ENCODE measurements around the gene TTLL9.

The TTLL9 gene

DNA sequence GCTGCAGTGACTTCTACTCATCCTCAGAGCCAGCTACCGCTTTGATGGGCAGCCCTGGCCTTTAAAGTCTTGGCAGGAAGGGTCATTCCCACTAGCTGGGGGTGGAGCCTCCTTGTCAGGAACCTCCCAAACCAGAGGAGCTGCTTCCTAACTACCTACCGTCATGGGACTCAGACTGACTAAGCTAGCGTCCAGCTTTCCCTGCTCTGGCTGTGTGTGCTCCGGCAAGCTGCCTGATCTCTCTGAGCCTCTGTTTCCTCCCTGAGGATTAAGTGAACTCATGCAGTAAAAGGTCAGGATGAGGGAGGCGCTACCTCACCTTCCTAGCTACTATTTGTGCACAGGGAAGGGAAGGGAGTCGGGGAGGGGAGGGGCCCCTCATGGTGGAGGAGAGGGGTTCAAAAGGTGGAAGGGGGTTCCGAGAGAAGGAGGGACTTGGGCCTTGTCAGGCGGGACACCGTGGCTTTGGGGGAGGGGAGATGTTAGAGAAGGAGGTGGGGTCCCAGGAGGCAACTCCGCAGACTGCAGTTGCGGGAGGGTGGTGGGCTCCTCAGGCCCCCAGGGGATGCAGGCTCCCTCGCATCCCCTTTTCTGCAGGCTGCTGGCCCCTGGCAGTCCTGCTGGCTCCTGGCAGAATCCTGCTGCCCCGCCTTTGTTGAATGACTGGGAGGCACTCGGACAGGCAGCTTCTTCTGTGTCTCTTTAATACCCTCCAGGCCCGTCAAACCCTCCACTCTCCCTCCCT is 9.9 kb upstream of the TTLL9 start:
- Histone ChIP-seq H3K4me3 (peak overlapping the region; percentile 80), H3K36me3 (ENCODE audit: insufficient read depth, low read length) (no peaks in the 10 kb centered on the region), H3K27ac (no peak overlapping the region), H3K9ac (ENCODE audit: insufficient read length) (no peak overlapping the region), H3K9me3 (ENCODE audit: low read depth, low read length) (no peaks in the 10 kb centered on the region)
- no peak for DNase-seq (ENCODE audit: low read depth, low spot score)
- TF ChIP-seq FOXP2 (optimal IDR thresholded peaks at IDR 0.05; ENCODE audit: control extremely low read depth, extremely low read length, insufficient read depth) (no peak), POLR2AphosphoS5 (IDR thresholded peaks at IDR 0.05; ENCODE audit: borderline replicate concordance, low read depth, low read length) (no peak), EZH2 (IDR thresholded peaks at IDR 0.05) (no peak)

DNA sequence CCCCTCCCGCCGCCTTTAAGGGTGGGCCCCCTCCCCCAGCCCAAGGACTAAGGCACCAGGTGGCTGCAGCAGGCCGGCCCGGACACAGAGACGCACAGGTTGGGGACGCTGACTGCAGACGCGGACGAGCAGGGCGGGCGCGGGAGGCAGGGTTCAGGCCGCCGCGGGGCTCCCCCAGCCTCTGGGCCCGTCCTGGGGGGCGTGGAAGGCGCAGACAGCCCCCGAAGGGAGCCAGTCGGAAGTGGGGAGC is 9.4 kb upstream of the TTLL9 start:
- Histone ChIP-seq H3K36me3 (ENCODE audit: insufficient read depth, low read length) (no peaks in the 10 kb centered on the region), H3K4me3 (peak overlapping the region; percentile 80), H3K27ac (no peak overlapping the region), H3K9me3 (ENCODE audit: low read depth, low read length) (no peaks in the 10 kb centered on the region), H3K9ac (ENCODE audit: insufficient read length) (no peak overlapping the region)
- no peak for DNase-seq (ENCODE audit: low read depth, low spot score)
- TF ChIP-seq POLR2AphosphoS5 (IDR thresholded peaks at IDR 0.05; ENCODE audit: borderline replicate concordance, low read depth, low read length): no peak
- no peak for TF ChIP-seq EZH2 (IDR thresholded peaks at IDR 0.05)
- no peak for TF ChIP-seq FOXP2 (optimal IDR thresholded peaks at IDR 0.05; ENCODE audit: control extremely low read depth, extremely low read length, insufficient read depth)

DNA sequence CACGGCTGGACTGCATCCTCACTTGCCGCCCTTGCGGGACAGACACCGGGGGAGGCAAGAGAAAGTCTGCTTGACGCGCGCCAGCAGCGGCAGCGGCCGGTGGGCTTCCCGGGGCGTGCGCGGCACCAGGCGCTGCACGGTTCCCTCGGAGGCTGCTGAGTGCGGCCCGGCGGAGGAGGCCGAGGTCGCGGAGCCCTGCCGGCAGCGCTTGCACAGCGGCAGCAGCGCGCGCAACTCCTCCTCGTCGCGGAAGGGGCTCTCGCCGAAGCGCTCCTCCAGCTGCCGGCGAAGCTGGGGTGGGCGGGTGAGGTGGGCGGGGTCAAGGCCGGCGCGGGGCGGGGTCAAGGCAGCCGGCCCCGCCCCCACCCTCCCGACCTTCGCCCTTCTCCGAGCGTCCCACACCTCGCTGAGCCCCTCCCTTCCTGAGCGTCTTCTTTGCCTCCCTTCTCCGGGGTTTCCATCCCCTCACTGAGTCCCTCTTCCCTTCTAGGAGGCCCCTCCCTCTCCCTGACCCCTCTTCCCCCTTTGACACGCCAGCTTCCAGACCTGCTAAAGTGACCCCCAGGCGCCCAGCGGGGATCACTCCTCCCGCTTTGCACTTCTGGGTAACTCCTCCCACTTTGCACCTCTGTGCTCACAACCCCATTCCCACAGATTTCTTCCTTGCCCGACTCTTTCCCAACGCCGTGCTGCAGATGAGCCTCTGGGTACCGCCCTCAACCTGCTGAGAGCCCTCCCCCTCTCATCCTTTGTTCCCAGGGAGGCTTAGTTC is 8.9 kb upstream of the TTLL9 start:
- no peak overlapping the region for H3K27ac ChIP-seq
- TF ChIP-seq EZH2 (IDR thresholded peaks at IDR 0.05): no peak
- TF ChIP-seq POLR2AphosphoS5 (IDR thresholded peaks at IDR 0.05; ENCODE audit: borderline replicate concordance, low read depth, low read length): no peak
- TF ChIP-seq FOXP2 (optimal IDR thresholded peaks at IDR 0.05; ENCODE audit: control extremely low read depth, extremely low read length, insufficient read depth): no peak
- H3K4me3 ChIP-seq: peak overlapping the region; percentile 80

DNA sequence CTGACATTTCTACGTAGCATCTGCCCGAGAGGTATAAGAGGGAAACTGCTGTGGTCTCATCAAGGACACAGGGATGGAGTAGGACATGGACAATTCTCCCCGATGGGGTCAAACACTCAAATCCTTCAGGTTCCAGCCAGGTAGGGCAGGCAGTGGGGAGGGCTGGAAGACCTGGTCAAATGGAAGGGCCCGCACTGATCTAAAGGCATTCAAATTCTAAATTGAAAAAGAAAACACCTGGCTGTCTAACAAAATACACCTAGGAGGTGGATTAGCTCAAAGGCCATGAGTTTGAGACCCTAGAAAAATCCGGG is 8.3 kb upstream of the TTLL9 start:
- H3K9ac ChIP-seq (ENCODE audit: insufficient read length): no peak overlapping the region
- H3K36me3 ChIP-seq (ENCODE audit: insufficient read depth, low read length): no peaks in the 10 kb centered on the region
- no peak for DNase-seq (ENCODE audit: low read depth, low spot score)
- no peak overlapping the region for H3K27ac ChIP-seq
- peak overlapping the region; percentile 80 for H3K4me3 ChIP-seq
- TF ChIP-seq EZH2 (IDR thresholded peaks at IDR 0.05) (no peak), POLR2AphosphoS5 (IDR thresholded peaks at IDR 0.05; ENCODE audit: borderline replicate concordance, low read depth, low read length) (no peak), FOXP2 (optimal IDR thresholded peaks at IDR 0.05; ENCODE audit: control extremely low read depth, extremely low read length, insufficient read depth) (no peak)
- H3K9me3 ChIP-seq (ENCODE audit: low read depth, low read length): no peaks in the 10 kb centered on the region

More for the DNA sequence above, 8.9 kb upstream of the TTLL9 start:
- Histone ChIP-seq H3K9me3 (ENCODE audit: low read depth, low read length) (no peaks in the 10 kb centered on the region), H3K9ac (ENCODE audit: insufficient read length) (no peak overlapping the region), H3K36me3 (ENCODE audit: insufficient read depth, low read length) (no peaks in the 10 kb centered on the region)
- DNase-seq (ENCODE audit: low read depth, low spot score): no peak

DNA sequence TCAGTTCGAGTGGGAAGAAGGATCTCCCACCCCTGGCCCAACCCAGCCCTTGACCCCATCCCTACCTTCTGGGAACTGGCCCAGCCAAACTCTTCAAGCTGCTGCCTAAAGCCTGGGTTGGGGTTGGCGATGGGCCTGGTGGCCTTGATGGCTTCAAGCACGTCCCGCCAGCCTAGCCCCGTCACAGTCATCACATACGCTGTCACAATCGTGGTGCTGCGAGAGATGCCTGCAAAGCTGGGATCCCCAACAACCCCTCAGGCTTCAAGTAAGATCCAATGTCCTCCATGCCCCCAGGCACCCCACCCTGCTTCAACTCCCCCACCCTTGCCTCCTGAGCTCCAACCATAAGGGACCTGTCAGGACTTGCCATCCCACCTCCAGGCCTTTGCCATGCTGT is 7.9 kb upstream of the TTLL9 start:
- Histone ChIP-seq H3K9me3 (ENCODE audit: low read depth, low read length) (no peaks in the 10 kb centered on the region), H3K9ac (ENCODE audit: insufficient read length) (no peak overlapping the region), H3K27ac (no peak overlapping the region), H3K4me3 (no peak overlapping the region), H3K36me3 (ENCODE audit: insufficient read depth, low read length) (no peaks in the 10 kb centered on the region)
- TF ChIP-seq EZH2 (IDR thresholded peaks at IDR 0.05): no peak
- no peak for DNase-seq (ENCODE audit: low read depth, low spot score)

DNA sequence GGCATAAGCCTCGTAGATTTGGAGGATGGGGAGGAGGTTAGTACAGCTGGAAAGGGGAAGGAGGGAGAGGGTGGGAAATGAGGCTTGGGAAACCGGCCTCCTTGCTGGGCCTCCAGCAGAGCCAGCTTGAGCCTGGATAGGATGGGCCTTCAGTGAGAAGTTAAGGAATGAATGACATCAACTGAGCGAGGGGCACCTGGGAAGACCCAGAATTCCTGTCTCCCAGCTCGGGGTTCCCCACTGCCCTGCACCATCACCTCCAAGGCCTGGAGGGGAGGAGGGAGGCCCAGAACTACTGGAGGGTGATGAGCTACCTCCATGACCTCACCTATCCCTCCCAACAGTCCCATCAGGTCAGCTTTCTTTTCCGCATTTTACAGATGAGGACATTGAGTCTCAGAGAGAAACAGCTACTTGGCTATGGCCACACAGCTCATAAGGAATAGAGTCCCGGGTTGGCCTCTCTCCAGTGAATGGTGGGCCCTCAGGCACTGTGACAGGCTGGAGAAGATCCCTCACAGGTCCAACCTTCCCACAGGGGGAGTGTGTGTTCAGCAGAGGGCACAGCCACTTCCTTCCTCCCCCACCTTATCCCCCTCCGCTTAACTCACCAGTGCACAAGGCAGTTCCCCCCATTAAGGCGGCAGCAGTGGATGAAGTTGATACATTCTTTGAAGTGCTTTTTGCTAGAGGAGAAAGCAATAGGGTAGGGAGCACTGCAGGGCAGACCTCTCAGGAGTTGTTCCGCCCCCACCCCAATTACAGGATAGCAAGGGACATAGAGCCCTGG is 6.9 kb upstream of the TTLL9 start:
- Histone ChIP-seq H3K4me3 (no peak overlapping the region), H3K9me3 (ENCODE audit: low read depth, low read length) (no peaks in the 10 kb centered on the region), H3K36me3 (ENCODE audit: insufficient read depth, low read length) (no peaks in the 10 kb centered on the region), H3K9ac (ENCODE audit: insufficient read length) (no peak overlapping the region), H3K27ac (no peak overlapping the region)
- no peak for DNase-seq (ENCODE audit: low read depth, low spot score)
- TF ChIP-seq EZH2 (IDR thresholded peaks at IDR 0.05): no peak
- TF ChIP-seq FOXP2 (optimal IDR thresholded peaks at IDR 0.05; ENCODE audit: control extremely low read depth, extremely low read length, insufficient read depth): no peak
- no peak for TF ChIP-seq POLR2AphosphoS5 (IDR thresholded peaks at IDR 0.05; ENCODE audit: borderline replicate concordance, low read depth, low read length)

DNA sequence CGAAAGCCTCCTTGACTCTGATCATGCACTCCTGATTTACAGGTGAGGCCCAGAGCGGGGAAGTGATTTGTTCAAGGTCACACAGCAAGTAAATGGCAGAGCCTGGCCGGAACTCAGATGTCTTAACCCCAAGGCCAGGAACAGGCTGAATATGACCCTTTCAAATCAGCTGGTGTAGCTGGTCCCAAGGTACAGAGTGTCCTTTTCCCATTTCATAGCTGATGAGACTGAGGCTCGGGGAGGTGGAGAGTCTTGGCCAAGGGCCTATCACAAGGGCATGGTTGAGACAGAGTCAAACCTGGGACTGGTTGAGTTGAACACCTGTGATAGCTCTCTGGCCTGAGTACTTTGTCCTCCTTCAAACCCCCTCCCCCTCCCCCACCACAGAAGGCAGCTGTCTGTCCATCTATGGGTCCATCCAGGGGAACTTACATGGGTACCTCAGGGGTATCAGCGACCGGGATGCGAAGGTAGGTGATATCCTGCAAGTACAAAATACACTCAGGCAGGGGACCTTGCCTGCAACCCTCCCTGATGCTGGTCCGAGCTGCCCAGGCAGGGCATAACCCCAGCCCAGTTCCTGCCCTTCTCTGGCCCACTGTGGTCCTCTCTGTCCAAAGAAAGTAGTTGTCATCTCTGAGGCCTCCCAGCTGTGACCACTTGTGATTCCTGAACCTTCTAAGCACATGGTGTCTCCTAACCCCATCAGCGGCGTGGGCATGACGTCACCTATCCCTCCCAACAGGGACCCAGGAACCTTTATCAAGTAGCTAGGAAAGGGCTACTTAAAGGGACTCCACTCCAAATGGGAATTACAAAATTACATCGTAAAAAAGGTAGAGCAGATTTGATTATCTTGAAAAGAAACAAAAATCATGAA is 5.7 kb upstream of the TTLL9 start:
- Histone ChIP-seq H3K4me3 (no peak overlapping the region), H3K36me3 (ENCODE audit: insufficient read depth, low read length) (no peaks in the 10 kb centered on the region), H3K9ac (ENCODE audit: insufficient read length) (no peak overlapping the region), H3K27ac (no peak overlapping the region), H3K9me3 (ENCODE audit: low read depth, low read length) (no peaks in the 10 kb centered on the region)
- no peak for DNase-seq (ENCODE audit: low read depth, low spot score)
- TF ChIP-seq POLR2AphosphoS5 (IDR thresholded peaks at IDR 0.05; ENCODE audit: borderline replicate concordance, low read depth, low read length): no peak
- no peak for TF ChIP-seq EZH2 (IDR thresholded peaks at IDR 0.05)
- no peak for TF ChIP-seq FOXP2 (optimal IDR thresholded peaks at IDR 0.05; ENCODE audit: control extremely low read depth, extremely low read length, insufficient read depth)

DNA sequence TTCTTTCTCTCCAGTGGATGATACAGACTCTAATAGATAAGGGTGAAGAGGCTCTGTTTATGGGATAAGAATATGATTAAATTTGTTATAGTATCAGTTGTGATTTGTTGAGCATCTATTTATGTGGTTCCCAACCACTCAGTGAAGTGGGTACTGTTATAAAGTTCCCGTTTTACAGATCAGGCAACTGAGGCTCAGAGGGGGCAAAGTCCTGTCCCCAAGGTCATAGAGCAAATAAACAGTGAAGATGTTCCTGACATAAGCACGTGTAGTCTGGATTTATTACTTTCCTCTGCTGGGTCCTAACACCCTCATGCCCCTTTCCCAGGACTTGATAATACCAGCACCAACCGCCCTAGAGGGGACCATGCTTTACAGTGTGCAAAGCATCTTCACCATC is 4.2 kb upstream of the TTLL9 start:
- Histone ChIP-seq H3K27ac (no peak overlapping the region), H3K4me3 (no peak overlapping the region), H3K36me3 (ENCODE audit: insufficient read depth, low read length) (no peaks in the 10 kb centered on the region), H3K9me3 (ENCODE audit: low read depth, low read length) (no peaks in the 10 kb centered on the region), H3K9ac (ENCODE audit: insufficient read length) (no peak overlapping the region)
- no peak for DNase-seq (ENCODE audit: low read depth, low spot score)
- TF ChIP-seq FOXP2 (optimal IDR thresholded peaks at IDR 0.05; ENCODE audit: control extremely low read depth, extremely low read length, insufficient read depth) (no peak), EZH2 (IDR thresholded peaks at IDR 0.05) (no peak), POLR2AphosphoS5 (IDR thresholded peaks at IDR 0.05; ENCODE audit: borderline replicate concordance, low read depth, low read length) (no peak)

Measured in SK-N-MC (cell line).